Thoracic aorta (tissue), 2 donors: Measurements from ENCODE around the gene ERICH3. TPM values are rescaled to one million over a fixed set of nuclear protein-coding genes. Genes with fewer than 3 reads are reported as not detected.
A peak's percentile ranks its signal among the peaks of the same experiment; 100 is the strongest.

Source experiments
- ATAC-seq: fragments of 150-250 bp; one replicate; pipeline ENCODE4 v1.8.0; 2017; ENCODE audit warnings: low read depth; ENCODE audit not compliant: insufficient number of reproducible peaks, low FRiP score
- DNase-seq: peaks from one replicate; pipeline ENCODE4 v3.0.0-alpha.2; 2020; ENCODE audit warnings: low spot score
- H3K27ac ChIP-seq, 2 donors: fragments of 200-600 bp; sonication (generic); 1 replicate in 1 of 2; 2 replicates in 1 of 2; pipeline ENCODE4 v1.5.1; 2016; ENCODE audit warnings: mild to moderate bottlenecking in 2 of 2, moderate library complexity in 2 of 2
- H3K27me3 ChIP-seq: fragments of 200-600 bp; sonication (generic); replicated peaks from 2 replicates; pipeline ENCODE4 v1.6.0; 2016; ENCODE audit warnings: mild to moderate bottlenecking; ENCODE audit not compliant: insufficient read depth
- H3K36me3 ChIP-seq: fragments of 200-600 bp; sonication (generic); one replicate; pipeline ENCODE4 v1.5.1; 2016
- H3K4me1 ChIP-seq, 2 donors: fragments of 200-600 bp; sonication (generic); 1 replicate in 1 of 2; 2 replicates in 1 of 2; pipeline versions ENCODE4 v1.5.1 to v1.6.0; 2016; ENCODE audit warnings: low read depth in 2 of 2, mild to moderate bottlenecking in 1 of 2; ENCODE audit not compliant: control insufficient read depth in 1 of 2
- H3K4me3 ChIP-seq: fragments of 200-600 bp; sonication (generic); 2 replicates; pipeline ENCODE4 v1.5.1; 2016; ENCODE audit warnings: mild to moderate bottlenecking
- H3K9me3 ChIP-seq: fragments of 200-600 bp; sonication (generic); 2 replicates; pipeline ENCODE4 v1.5.1; 2016
- CTCF ChIP-seq: fragments of 200-600 bp; sonication (generic); IDR thresholded peaks from one replicate; pipeline ENCODE4 v1.5.1; 2019; ENCODE audit warnings: antibody characterized with exemption
- total RNA-seq, 2 donors: library from RNA; depleted of rRNA; stranded (reverse); fragments of >200 nt; gene quantifications; one replicate each; pipeline versions ENCODE4 v1.1.0 to v1.2.3, GENCODE V29; 2016

The ERICH3 gene
- total RNA-seq, 2 donors from 2014 or later: not detected

GRCh38 chr1:74689621-74690363, 16.2 kb upstream of the ERICH3 start:
- no peak overlapping the region for H3K27ac ChIP-seq
- peak; percentile 73 for TF ChIP-seq CTCF
- H3K4me1 ChIP-seq: no peaks in the 10 kb centered on the region
- no peaks in the 10 kb centered on the region for H3K27me3 ChIP-seq
- H3K4me3 ChIP-seq: no peak overlapping the region
- no peaks in the 10 kb centered on the region for H3K36me3 ChIP-seq
- ATAC-seq (no peak), DNase-seq (no peak)
- H3K9me3 ChIP-seq: no peaks in the 10 kb centered on the region

GRCh38 chr1:74686928-74687327, 13.3 kb upstream of the ERICH3 start:
- DNase-seq (no peak), ATAC-seq (no peak)
- H3K27ac ChIP-seq: no peak overlapping the region
- no peak for TF ChIP-seq CTCF
- no peaks in the 10 kb centered on the region for H3K36me3 ChIP-seq
- no peaks in the 10 kb centered on the region for H3K4me1 ChIP-seq
- H3K4me3 ChIP-seq: no peak overlapping the region
- no peaks in the 10 kb centered on the region for H3K27me3 ChIP-seq
- H3K9me3 ChIP-seq: no peaks in the 10 kb centered on the region

GRCh38 chr1:74684301-74684700, 10.7 kb upstream of the ERICH3 start:
- no peaks in the 10 kb centered on the region for H3K9me3 ChIP-seq
- ATAC-seq (no peak), DNase-seq (no peak)
- H3K4me1 ChIP-seq: no peaks in the 10 kb centered on the region
- H3K27ac ChIP-seq: no peak overlapping the region
- no peaks in the 10 kb centered on the region for H3K36me3 ChIP-seq
- no peak for TF ChIP-seq CTCF
- H3K27me3 ChIP-seq: no peaks in the 10 kb centered on the region
- H3K4me3 ChIP-seq: no peak overlapping the region

GRCh38 chr1:74683656-74684055, 10.1 kb upstream of the ERICH3 start:
- no peak for ATAC-seq
- TF ChIP-seq CTCF: no peak
- no peaks in the 10 kb centered on the region for H3K36me3 ChIP-seq
- no peaks in the 10 kb centered on the region for H3K9me3 ChIP-seq
- H3K27me3 ChIP-seq: no peaks in the 10 kb centered on the region
- no peak overlapping the region for H3K27ac ChIP-seq
- no peak overlapping the region for H3K4me3 ChIP-seq
- no peak for DNase-seq
- H3K4me1 ChIP-seq: no peaks in the 10 kb centered on the region

- no peaks in the 10 kb centered on the region for H3K27me3 ChIP-seq
- H3K4me3 ChIP-seq: no peak overlapping the region
- TF ChIP-seq CTCF: no peak
- ATAC-seq (no peak), DNase-seq (no peak)
- no peak overlapping the region for H3K27ac ChIP-seq
- H3K9me3 ChIP-seq: no peaks in the 10 kb centered on the region
- no peaks in the 10 kb centered on the region for H3K4me1 ChIP-seq
- H3K36me3 ChIP-seq: no peaks in the 10 kb centered on the region
Observed at GRCh38 chr1:74681851-74682250, 8.3 kb upstream of the ERICH3 start.
